HG03558 (cell line): ENCODE data around the gene MTX1.
"Not testable (repeated sequence)": the region's sequence is repeated elsewhere in the genome, so short reads cannot be mapped to it uniquely, and the experiment has no call there.

Experiments
- ATAC-seq: cut with Tn5 transposase; IDR thresholded peaks from one replicate; pipeline ENCODE4 v1.9.1; 2021; ENCODE audit warnings: moderate number of reproducible peaks; ENCODE audit not compliant: unreplicated experiment; ENCODE audit errors: extremely low read depth

The MTX1 gene

GRCh38 chr1:155208541-155209311 lies at the start of gene MTX1:
Gene MTX1, plus strand, starts transcription at chr1:155208695. Its CDS starts 110 bp downstream, at chr1:155208805.
- no peak for ATAC-seq

GRCh38 chr1:155158991-155159390 lies 49.5 kb upstream of the MTX1 start:
- ATAC-seq, result no peak

- ATAC-seq, result no peak
These were observed 48.4 kb upstream of the MTX1 start for GRCh38 chr1:155160128-155160527.

GRCh38 chr1:155162631-155163030 lies 45.9 kb upstream of the MTX1 start:
- not testable (repeated sequence) for ATAC-seq

GRCh38 chr1:155163785-155164184 lies 44.7 kb upstream of the MTX1 start:
- not testable (repeated sequence) for ATAC-seq

GRCh38 chr1:155164625-155165024 lies 43.9 kb upstream of the MTX1 start:
- ATAC-seq, result not testable (repeated sequence)

- ATAC-seq, result no peak
These were observed 42.4 kb upstream of the MTX1 start for GRCh38 chr1:155166051-155166470.

- no peak for ATAC-seq
These were observed 41.9 kb upstream of the MTX1 start for GRCh38 chr1:155166471-155167165.

GRCh38 chr1:155167166-155168104 lies 41.1 kb upstream of the MTX1 start:
- no peak for ATAC-seq

GRCh38 chr1:155168105-155168445 lies 40.4 kb upstream of the MTX1 start:
- ATAC-seq, result not testable (repeated sequence)

- no peak for ATAC-seq
These were observed 39.9 kb upstream of the MTX1 start for GRCh38 chr1:155168456-155169210.

GRCh38 chr1:155169541-155169940 lies 39.0 kb upstream of the MTX1 start:
- no peak for ATAC-seq

- no peak for ATAC-seq
These were observed 38.3 kb upstream of the MTX1 start for GRCh38 chr1:155170101-155170785.

- ATAC-seq, result no peak
These were observed 37.7 kb upstream of the MTX1 start for GRCh38 chr1:155170806-155171205.

GRCh38 chr1:155171836-155172731 lies 36.4 kb upstream of the MTX1 start:
- ATAC-seq, result no peak

- peak; percentile 42 for ATAC-seq
These were observed 35.6 kb upstream of the MTX1 start, which contains the start of gene KRTCAP2 for GRCh38 chr1:155172732-155173477. Gene KRTCAP2, minus strand, starts transcription at chr1:155173304. Its CDS starts 80 bp downstream, at chr1:155173224.

- ATAC-seq, result no peak
These were observed 34.8 kb upstream of the MTX1 start, which contains the start of gene TRIM46 for GRCh38 chr1:155173478-155174323. Gene TRIM46, plus strand, starts transcription at chr1:155173849. Its CDS starts 118 bp downstream, at chr1:155173967.
